ENCODE results near the gene SKAP1.
"Not testable (repeated sequence)": the region's sequence is repeated elsewhere in the genome, so short reads cannot be mapped to it uniquely, and the experiment has no call there.

Gene SKAP1

GRCh38 chr17:48449335-48449734, 19.3 kb upstream of the SKAP1 start:
- not testable (repeated sequence) for DNase-seq

GRCh38 chr17:48445248-48445620, 15.2 kb upstream of the SKAP1 start:
- DNase-seq = no peak

- no peak for DNase-seq
These were observed 14.7 kb upstream of the SKAP1 start for GRCh38 chr17:48444516-48445247.

- DNase-seq = no peak
These were observed 13.7 kb upstream of the SKAP1 start for GRCh38 chr17:48443712-48444111.

GRCh38 chr17:48442819-48443218, 12.8 kb upstream of the SKAP1 start:
- DNase-seq = no peak

GRCh38 chr17:48441862-48442261, 11.8 kb upstream of the SKAP1 start:
- DNase-seq = no peak

- no peak for DNase-seq
These were observed 11.3 kb upstream of the SKAP1 start for GRCh38 chr17:48441231-48441711.

GRCh38 chr17:48440669-48441068, 10.7 kb upstream of the SKAP1 start:
- DNase-seq = no peak

- DNase-seq = peak in 1 of 56 donors; percentile 4
These were observed 10.0 kb upstream of the SKAP1 start for GRCh38 chr17:48439875-48440505.

- no peak for DNase-seq
These were observed 9.3 kb upstream of the SKAP1 start for GRCh38 chr17:48439110-48439850.

- DNase-seq = no peak
These were observed 8.6 kb upstream of the SKAP1 start for GRCh38 chr17:48438516-48439061.

- DNase-seq = no peak
These were observed 3.9 kb upstream of the SKAP1 start for GRCh38 chr17:48433896-48434295.

- peak in 7 of 56 donors; percentile 1 to 27 (median 10) for DNase-seq
These were observed 3.1 kb upstream of the SKAP1 start for GRCh38 chr17:48432820-48433775.

- DNase-seq = no peak
These were observed 858 bp downstream of the SKAP1 start for GRCh38 chr17:48429156-48429555.

- DNase-seq = no peak
These were observed 2.4 kb downstream of the SKAP1 start for GRCh38 chr17:48427598-48427997.

GRCh38 chr17:48426761-48427500, 3.1 kb downstream of the SKAP1 start:
- DNase-seq = no peak

- DNase-seq = no peak
These were observed 3.9 kb downstream of the SKAP1 start for GRCh38 chr17:48426019-48426665.

GRCh38 chr17:48422060-48422459, 8.0 kb downstream of the SKAP1 start:
- DNase-seq = not testable (repeated sequence)

- DNase-seq = no peak
These were observed 9.2 kb downstream of the SKAP1 start for GRCh38 chr17:48420823-48421222.

GRCh38 chr17:48416971-48417370, 13.0 kb downstream of the SKAP1 start:
- no peak for DNase-seq

All from nucleus accumbens (tissue), 56 donors.